Stomach (tissue), 9 donors: Measurements from ENCODE around the gene SNCB. TPM values are rescaled to one million over a fixed set of nuclear protein-coding genes. Genes with fewer than 3 reads are reported as not detected.
A peak's percentile ranks its signal among the peaks of the same experiment; 100 is the strongest.

Source experiments
- DNase-seq, 2 donors: peaks; one replicate each; pipeline versions ENCODE4 v3.0.0 to v3.0.0-alpha.2; 2013 to 2019
- H3K27ac ChIP-seq, 5 donors: fragments of 200-600 bp in 4 of 5; sonication (generic) in 4 of 5; one replicate each; pipeline ENCODE4 v1.5.1; 2013 to 2019; ENCODE audit warnings: mild to moderate bottlenecking in 1 of 5, moderate library complexity in 1 of 5
- H3K27me3 ChIP-seq, 3 donors: fragments of 200-600 bp; sonication (generic); one replicate each; pipeline ENCODE4 v1.5.1; 2017 to 2019; ENCODE audit warnings: mixed run types in 1 of 3
- H3K36me3 ChIP-seq, 4 donors: fragments of 200-600 bp; sonication (generic); 1 replicate in 3 of 4; 2 replicates in 1 of 4; pipeline ENCODE4 v1.5.1; 2016 to 2019
- H3K4me1 ChIP-seq, 4 donors: fragments of 200-600 bp; sonication (generic); one replicate each; pipeline ENCODE4 v1.5.1; 2016 to 2019
- H3K4me3 ChIP-seq, 4 donors: fragments of 200-600 bp; sonication (generic) in 3 of 4; one replicate each; pipeline ENCODE4 v1.5.1; 2016 to 2019; ENCODE audit warnings: mild to moderate bottlenecking in 1 of 4
- H3K9me3 ChIP-seq, 4 donors: fragments of 200-600 bp; sonication (generic); one replicate each; pipeline ENCODE4 v1.5.1; 2016 to 2019
- CTCF ChIP-seq, 7 experiments: fragments of 450-650 bp in 4 of 7; fragments of 200-600 bp in 3 of 7; sonication (generic) in 3 of 7; IDR thresholded peaks; one replicate each; pipeline ENCODE4 v1.5.1; 2016 to 2019; ENCODE audit warnings: antibody characterized with exemption in 7 of 7, control low read depth in 2 of 7, mild to moderate bottlenecking in 1 of 7
- EP300 ChIP-seq: sonication (generic); formaldehyde crosslinking; IDR thresholded peaks from one replicate; pipeline ENCODE4 v1.6.1; 2017; ENCODE audit warnings: antibody characterized with exemption
- POLR2A ChIP-seq, 4 donors: fragments of 450-650 bp; IDR thresholded peaks; one replicate each; pipeline ENCODE4 v1.6.1; 2016; ENCODE audit warnings: antibody characterized with exemption in 4 of 4, control low read depth in 2 of 4, mild to moderate bottlenecking in 1 of 4, moderate library complexity in 1 of 4
- POLR2AphosphoS5 ChIP-seq, 3 donors: sonication (generic); formaldehyde crosslinking; IDR thresholded peaks; one replicate each; pipeline ENCODE4 v1.6.1; 2016; ENCODE audit warnings: antibody characterized with exemption in 3 of 3
- whole genome bisulfite sequencing, 5 donors: extraction: QIAGEN DNeasy Blood & Tissue Kit in 3 of 5; methylation state at CpG; one replicate each; pipeline versions ENCODE4 v1.1.5 to v1.1.7; 2013 to 2018; 5-methylcytosine and 5-hydroxymethylcytosine counted together
- intact Hi-C: fragments of 100-400 bp; cut with DNase I; formaldehyde crosslinking; loops from one replicate; pipeline ENCODE4 v1.15.1; 2023; ENCODE audit warnings: low total_unique reads
- polyA plus RNA-seq, 3 donors: library from polyadenylated mRNA; stranded (reverse); fragments of 200-250 nt; gene quantifications; one replicate each; pipeline ENCODE4 v1.2.3, GENCODE V29; 2013
- total RNA-seq, 5 donors: library from RNA; depleted of rRNA; stranded (reverse); fragments of >200 nt; gene quantifications; one replicate each; pipeline versions ENCODE4 v1.1.0 to v1.2.3, GENCODE V29; 2014 to 2016
- donor health status: healthy with polysubstance abuse.
- donor health status: Bipolar disorder and iron deficiency.
- donor health status: healthy.

The SNCB gene
- total and polyA plus RNA-seq, 8 donors = not detected

GRCh38 chr5:176577312-176578176 is 52.8 kb downstream of the SNCB start:
- Histone ChIP-seq H3K4me1 (peaks cover 0 to 6% (median 0%) of the 10 kb centered on the region in 4 donors), H3K27me3 (peaks cover 0 to 22% (median 4%) of the 10 kb centered on the region in 3 donors), H3K27ac (no peak overlapping the region), H3K9me3 (no peaks in the 10 kb centered on the region), H3K4me3 (no peak overlapping the region), H3K36me3 (no peaks in the 10 kb centered on the region)
- no peak for TF ChIP-seq EP300
- no peak for TF ChIP-seq CTCF (IDR thresholded peaks at IDR 0.05)
- TF ChIP-seq POLR2A (IDR thresholded peaks at IDR 0.05) = no peak
- no peak for TF ChIP-seq POLR2AphosphoS5 (IDR thresholded peaks at IDR 0.05)
- intact Hi-C loops = no loop called here
- WGBS, 5 donors = 86 to 89% (median 88%) methylated on average over 30 to 36 of the region's 36 CpGs
- no peak for DNase-seq

GRCh38 chr5:176575488-176576422 is 54.6 kb downstream of the SNCB start:
- 79 to 85% (median 82%) methylated on average over 29 to 37 of the region's 37 CpGs for WGBS, 5 donors
- Histone ChIP-seq H3K4me1 (peaks cover 0 to 6% (median 0%) of the 10 kb centered on the region in 4 donors), H3K4me3 (no peak overlapping the region), H3K9me3 (no peaks in the 10 kb centered on the region), H3K27ac (no peak overlapping the region), H3K36me3 (no peaks in the 10 kb centered on the region), H3K27me3 (peaks cover 0 to 28% (median 4%) of the 10 kb centered on the region in 3 donors)
- intact Hi-C loops = no loop called here
- TF ChIP-seq CTCF (IDR thresholded peaks at IDR 0.05) = no peak
- DNase-seq = no peak

GRCh38 chr5:176575066-176575465 is 55.3 kb downstream of the SNCB start:
- TF ChIP-seq CTCF (IDR thresholded peaks at IDR 0.05) (no peak), POLR2AphosphoS5 (IDR thresholded peaks at IDR 0.05) (no peak), POLR2A (IDR thresholded peaks at IDR 0.05) (no peak), EP300 (no peak)
- intact Hi-C loops = no loop called here
- Histone ChIP-seq H3K9me3 (no peaks in the 10 kb centered on the region), H3K27me3 (peaks cover 0 to 34% (median 4%) of the 10 kb centered on the region in 3 donors), H3K4me1 (peaks cover 0 to 6% (median 0%) of the 10 kb centered on the region in 4 donors), H3K36me3 (no peaks in the 10 kb centered on the region), H3K27ac (no peak overlapping the region), H3K4me3 (no peak overlapping the region)
- WGBS, 5 donors = 77 to 93% (median 87%) methylated on average over 5 to 14 of the region's 14 CpGs
- DNase-seq = no peak

- peak in 1 of 7 experiments; percentile 11 for TF ChIP-seq CTCF (IDR thresholded peaks at IDR 0.05)
- TF ChIP-seq POLR2A (IDR thresholded peaks at IDR 0.05) = no peak
- DNase-seq = no peak
- Histone ChIP-seq H3K4me1 (peaks cover 0 to 6% (median 0%) of the 10 kb centered on the region in 4 donors), H3K36me3 (no peaks in the 10 kb centered on the region), H3K27ac (no peak overlapping the region), H3K4me3 (no peak overlapping the region), H3K27me3 (peaks cover 0 to 39% (median 4%) of the 10 kb centered on the region in 3 donors), H3K9me3 (no peaks in the 10 kb centered on the region)
- 44 to 57% (median 47%) methylated on average over 9 to 10 of the region's 10 CpGs for WGBS, 5 donors
- intact Hi-C loops = no loop called here
These were observed 56.1 kb downstream of the SNCB start for GRCh38 chr5:176574297-176574591.
